IPS DF 6.9 (cell line): ENCODE results near the gene SLC11A2.

ENCODE experiments used
- DNase-seq: peaks from one replicate; pipeline ENCODE4 v3.0.0-alpha.2; 2013; ENCODE audit warnings: low read depth, low spot score
- H3K27ac ChIP-seq: one replicate; pipeline ENCODE4 v1.5.1; 2013; ENCODE audit warnings: low read length, control low read depth
- H3K27me3 ChIP-seq: 2 replicates; pipeline ENCODE4 v1.6.1; 2013; ENCODE audit warnings: mild to moderate bottlenecking, low read length; ENCODE audit not compliant: control insufficient read depth, insufficient read depth
- H3K36me3 ChIP-seq: 2 replicates; pipeline ENCODE4 v1.6.1; 2013; ENCODE audit warnings: low read length; ENCODE audit not compliant: control insufficient read depth, insufficient read depth
- H3K4me1 ChIP-seq: 2 replicates; pipeline ENCODE4 v1.6.1; 2013; ENCODE audit warnings: low read length; ENCODE audit not compliant: control insufficient read depth, insufficient read depth
- H3K4me3 ChIP-seq: 2 replicates; pipeline ENCODE4 v1.5.1; 2013; ENCODE audit warnings: mild to moderate bottlenecking, low read length
- H3K9me3 ChIP-seq: 2 replicates; pipeline ENCODE4 v1.6.1; 2013; ENCODE audit warnings: low read length, inconsistent platforms; ENCODE audit not compliant: control insufficient read depth, insufficient read depth
- WGBS: extraction: QIAGEN DNeasy Blood & Tissue Kit; methylation state at CpG from one replicate; pipeline ENCODE4 v1.1.7; 2013; ENCODE audit warnings: mixed read lengths, missing lambda C conversion rate; ENCODE audit not compliant: insufficient read length, insufficient coverage; 5-methylcytosine and 5-hydroxymethylcytosine counted together

The SLC11A2 gene

GRCh38 chr12:51055060-51055459 lies 28.9 kb upstream of the SLC11A2 start:
- no peaks in the 10 kb centered on the region for H3K4me1 ChIP-seq
- no peak overlapping the region for H3K4me3 ChIP-seq
- WGBS = no CpG with 5 or more reads among the region's 2 CpGs
- no peak overlapping the region for H3K27ac ChIP-seq
- H3K27me3 ChIP-seq = no peaks in the 10 kb centered on the region
- DNase-seq = no peak
- peaks cover 14% of the 10 kb centered on the region; the same call in 1 of the 2 replicates for H3K36me3 ChIP-seq
- H3K9me3 ChIP-seq = no peaks in the 10 kb centered on the region

- no peak for DNase-seq
- H3K27ac ChIP-seq = no peak overlapping the region
- no peaks in the 10 kb centered on the region for H3K27me3 ChIP-seq
- WGBS = 100% methylated on average over 2 of the region's 4 CpGs
- H3K36me3 ChIP-seq = peaks cover 7% of the 10 kb centered on the region; the same call in 1 of the 2 replicates
- H3K9me3 ChIP-seq = no peaks in the 10 kb centered on the region
- no peaks in the 10 kb centered on the region for H3K4me1 ChIP-seq
- H3K4me3 ChIP-seq = no peak overlapping the region
Measured at GRCh38 chr12:51051787-51052186, 25.6 kb upstream of the SLC11A2 start.

- no peak for DNase-seq
- Histone ChIP-seq H3K27me3 (no peaks in the 10 kb centered on the region), H3K4me1 (no peaks in the 10 kb centered on the region), H3K4me3 (no peak overlapping the region), H3K27ac (no peak overlapping the region), H3K36me3 (peaks cover 2% of the 10 kb centered on the region; the same call in 1 of the 2 replicates), H3K9me3 (no peaks in the 10 kb centered on the region)
- no CpG with 5 or more reads among the region's 3 CpGs for WGBS
Measured at GRCh38 chr12:51049525-51049924, 23.3 kb upstream of the SLC11A2 start.

- Histone ChIP-seq H3K9me3 (no peaks in the 10 kb centered on the region), H3K27me3 (no peaks in the 10 kb centered on the region), H3K27ac (no peak overlapping the region), H3K4me3 (peak overlapping the region; percentile 63; the same call in 1 of the 2 replicates), H3K36me3 (peaks cover 2% of the 10 kb centered on the region; the same call in 1 of the 2 replicates), H3K4me1 (no peaks in the 10 kb centered on the region)
- no CpG with 5 or more reads among the region's 14 CpGs for whole genome bisulfite sequencing
- DNase-seq = no peak
Measured at GRCh38 chr12:51048661-51049251, 22.6 kb upstream of the SLC11A2 start.

GRCh38 chr12:51047655-51048540 lies 21.7 kb upstream of the SLC11A2 start, which contains the start of gene LETMD1:
LETMD1 (plus strand) TSS chr12:51048327; CDS start chr12:51048357, 30 bp downstream.
- peak; percentile 96 for DNase-seq
- H3K27ac ChIP-seq = no peak within 1 kb of the TSS
- no peaks in the 10 kb centered on the region for H3K9me3 ChIP-seq
- WGBS = no CpG with 5 or more reads among the region's 51 CpGs
- H3K4me3 ChIP-seq = peak within 1 kb of the TSS; percentile 63; the same call in 1 of the 2 replicates
- H3K4me1 ChIP-seq = no peaks in the 10 kb centered on the region
- no peaks in the 10 kb centered on the region for H3K27me3 ChIP-seq
- no peaks in the 10 kb centered on the region for H3K36me3 ChIP-seq

GRCh38 chr12:51036279-51036678 lies 10.1 kb upstream of the SLC11A2 start:
- H3K4me3 ChIP-seq = no peak overlapping the region
- no peak overlapping the region for H3K27ac ChIP-seq
- no CpG with 5 or more reads among the region's 3 CpGs for WGBS
- H3K4me1 ChIP-seq = no peaks in the 10 kb centered on the region
- DNase-seq = no peak
- H3K27me3 ChIP-seq = no peaks in the 10 kb centered on the region
- no peaks in the 10 kb centered on the region for H3K9me3 ChIP-seq
- H3K36me3 ChIP-seq = no peaks in the 10 kb centered on the region

GRCh38 chr12:51033457-51034089 lies 7.4 kb upstream of the SLC11A2 start:
- Histone ChIP-seq H3K27ac (no peak overlapping the region), H3K9me3 (no peaks in the 10 kb centered on the region), H3K36me3 (no peaks in the 10 kb centered on the region), H3K4me3 (no peak overlapping the region), H3K27me3 (no peaks in the 10 kb centered on the region), H3K4me1 (no peaks in the 10 kb centered on the region)
- no CpG with 5 or more reads among the region's 4 CpGs for WGBS
- DNase-seq = no peak

GRCh38 chr12:51033048-51033447 lies 6.9 kb upstream of the SLC11A2 start:
- Histone ChIP-seq H3K4me3 (no peak overlapping the region), H3K9me3 (no peaks in the 10 kb centered on the region), H3K27ac (no peak overlapping the region), H3K4me1 (no peaks in the 10 kb centered on the region), H3K36me3 (no peaks in the 10 kb centered on the region), H3K27me3 (no peaks in the 10 kb centered on the region)
- no CpG with 5 or more reads among the region's 2 CpGs for WGBS
- no peak for DNase-seq

GRCh38 chr12:51028813-51029150 lies 2.6 kb upstream of the SLC11A2 start:
- no CpG with 5 or more reads among the region's 5 CpGs for WGBS
- no peak for DNase-seq
- Histone ChIP-seq H3K9me3 (no peaks in the 10 kb centered on the region), H3K4me1 (no peaks in the 10 kb centered on the region), H3K27me3 (no peaks in the 10 kb centered on the region), H3K27ac (no peak overlapping the region), H3K36me3 (no peaks in the 10 kb centered on the region), H3K4me3 (no peak overlapping the region)

- no CpG with 5 or more reads among the region's 9 CpGs for WGBS
- Histone ChIP-seq H3K27me3 (no peaks in the 10 kb centered on the region), H3K36me3 (no peaks in the 10 kb centered on the region), H3K4me1 (no peaks in the 10 kb centered on the region), H3K27ac (no peak overlapping the region), H3K9me3 (no peaks in the 10 kb centered on the region), H3K4me3 (no peak overlapping the region)
- DNase-seq = peak; percentile 45
Measured at GRCh38 chr12:51028126-51028812, 2.1 kb upstream of the SLC11A2 start.
